ENCODE results near the gene MDH2.

MDH2 gene

GRCh38 chr7:76037310-76037709 is 10.6 kb upstream of the MDH2 start:
- TF ChIP-seq CTCF (IDR thresholded peaks at IDR 0.05), result no peak

- no peak for TF ChIP-seq CTCF (IDR thresholded peaks at IDR 0.05)
Measured at GRCh38 chr7:76040126-76040525, 7.8 kb upstream of the MDH2 start.

DNA sequence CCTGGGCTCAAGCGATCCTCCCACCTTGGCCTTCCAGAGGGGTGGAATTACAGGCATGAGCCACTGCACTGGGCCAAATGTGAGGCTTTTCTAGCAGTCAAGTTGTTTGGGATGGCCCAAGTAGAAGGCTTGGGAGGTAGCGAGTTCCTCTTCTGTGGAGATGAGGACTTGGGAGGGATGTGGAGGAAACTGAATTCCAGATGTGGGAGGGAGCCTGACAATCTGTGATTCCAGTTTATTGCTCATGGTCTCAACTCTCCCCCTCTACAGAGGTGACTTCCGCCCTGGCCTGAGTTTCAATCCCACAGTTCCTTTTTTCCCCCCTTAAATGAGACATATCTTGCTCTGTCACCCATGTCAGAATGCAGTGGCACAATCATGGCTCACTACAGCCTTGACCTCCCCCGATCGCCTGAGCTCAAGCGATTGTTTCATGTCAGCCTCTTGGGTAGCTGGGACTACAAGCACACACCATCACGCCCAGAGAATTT is 3.5 kb upstream of the MDH2 start:
- TF ChIP-seq CTCF (IDR thresholded peaks at IDR 0.05), result no peak

DNA sequence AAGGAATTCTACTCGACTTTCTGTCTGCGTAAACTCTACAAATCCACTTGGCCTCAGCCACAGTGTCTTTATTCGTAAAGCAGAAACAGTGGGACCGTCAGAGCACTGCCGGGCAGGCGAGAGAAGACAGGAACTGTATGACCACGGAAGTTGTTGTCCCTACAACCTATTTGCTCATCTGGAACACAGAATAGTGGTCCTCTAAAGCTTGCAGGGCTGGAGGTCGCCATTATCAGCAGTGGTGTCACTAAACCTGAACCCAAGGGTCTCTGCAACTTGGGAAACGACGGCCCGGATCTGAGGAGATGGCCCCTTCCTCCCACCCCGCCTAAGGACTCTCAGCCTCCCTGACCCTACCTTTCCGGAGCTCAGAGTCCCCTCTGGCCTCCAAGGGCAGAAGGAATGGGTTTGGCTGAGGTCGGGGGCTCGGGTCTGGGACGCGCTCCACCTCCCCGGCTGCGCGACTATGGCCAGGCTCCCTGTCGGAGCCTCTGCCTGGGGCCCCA is 548 bp upstream of the MDH2 start:
- no peak for TF ChIP-seq CTCF (IDR thresholded peaks at IDR 0.05)

GRCh38 chr7:76048668-76048988 is 722 bp downstream of the MDH2 start:
- TF ChIP-seq CTCF (IDR thresholded peaks at IDR 0.05), result no peak; the same call in 1 of the 2 replicates

DNA sequence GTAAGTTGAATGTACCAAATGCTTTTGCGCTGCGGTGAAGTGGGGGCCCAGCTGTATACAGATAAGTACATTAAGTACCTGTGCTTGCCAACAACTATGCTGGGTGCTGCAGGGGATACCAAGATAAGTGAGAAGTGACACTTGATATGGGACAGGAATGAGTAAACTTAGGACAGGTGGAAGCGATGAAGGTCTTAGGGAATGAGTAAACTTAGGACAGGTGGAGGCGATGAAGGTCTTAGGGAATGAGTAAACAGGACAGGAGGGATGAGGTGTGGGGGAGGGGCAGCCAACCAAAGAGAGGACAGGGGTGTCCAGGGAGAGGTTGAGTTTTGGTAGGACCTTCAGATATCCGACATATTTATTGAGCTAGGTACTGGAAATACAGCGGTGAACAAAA is 1.4 kb downstream of the MDH2 start:
- TF ChIP-seq CTCF (IDR thresholded peaks at IDR 0.05), result no peak

GRCh38 chr7:76050545-76050944 is 2.6 kb downstream of the MDH2 start:
- no peak for TF ChIP-seq CTCF (IDR thresholded peaks at IDR 0.05)

DNA sequence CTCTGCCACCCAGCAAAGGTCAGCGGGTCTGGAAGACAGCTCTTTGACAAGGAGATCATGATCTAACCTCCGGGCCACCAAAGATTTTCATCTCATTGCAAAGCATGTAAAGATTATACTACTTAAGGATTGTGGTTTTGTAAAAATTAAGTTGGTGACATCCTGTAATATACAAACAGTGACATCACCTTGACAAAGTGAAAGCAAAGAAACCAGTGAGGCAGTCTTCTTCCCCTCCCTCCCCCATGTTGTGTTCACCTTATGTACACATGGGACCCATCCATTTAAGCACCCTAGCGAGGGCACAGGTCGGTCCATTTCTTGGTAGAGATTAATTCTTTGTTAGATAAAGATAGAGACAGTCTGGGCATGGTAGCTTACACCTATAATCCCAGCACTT is 3.9 kb downstream of the MDH2 start:
- no peak for TF ChIP-seq CTCF (IDR thresholded peaks at IDR 0.05)

Data from LNCAP (cell line).